CD4-positive, alpha-beta T cell treated with Interferon gamma for 1 hour (primary cell): ENCODE results near the gene PAX4.
"Not testable (repeated sequence)": the region's sequence is repeated elsewhere in the genome, so short reads cannot be mapped to it uniquely, and the experiment has no call there.

Experiments
- DNase-seq: peaks from one replicate; pipeline ENCODE4 v3.0.0-alpha.2; 2020

Gene PAX4

DNA sequence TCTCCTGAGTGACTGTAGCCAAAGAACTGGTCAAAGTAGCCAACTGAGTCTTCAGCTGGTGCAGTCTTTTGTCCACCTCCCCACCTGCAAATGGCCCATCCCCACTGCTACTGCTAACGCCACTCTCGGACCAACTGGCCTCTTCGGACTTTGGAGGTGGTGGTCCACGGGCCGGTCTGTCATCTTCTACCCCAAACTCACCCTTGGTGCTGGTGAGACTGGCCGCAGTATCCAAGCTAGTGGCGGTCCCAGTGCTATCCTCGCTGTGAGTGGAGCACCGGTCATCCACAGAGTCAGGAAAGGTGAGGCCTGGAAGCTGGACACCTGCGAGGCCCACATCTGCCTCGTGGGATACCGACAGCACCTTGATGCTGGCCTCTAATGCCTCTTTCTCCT lies 33.3 kb downstream of the PAX4 start:
- DNase-seq, result no peak

GRCh38 chr7:127582361-127582760 lies 35.6 kb downstream of the PAX4 start:
- DNase-seq, result no peak

GRCh38 chr7:127581716-127582115 lies 36.2 kb downstream of the PAX4 start:
- DNase-seq, result no peak

GRCh38 chr7:127580612-127581011 lies 37.3 kb downstream of the PAX4 start:
- DNase-seq, result no peak

GRCh38 chr7:127578711-127579275 lies 39.1 kb downstream of the PAX4 start:
- no peak for DNase-seq

GRCh38 chr7:127578036-127578684 lies 39.8 kb downstream of the PAX4 start:
- no peak for DNase-seq

DNA sequence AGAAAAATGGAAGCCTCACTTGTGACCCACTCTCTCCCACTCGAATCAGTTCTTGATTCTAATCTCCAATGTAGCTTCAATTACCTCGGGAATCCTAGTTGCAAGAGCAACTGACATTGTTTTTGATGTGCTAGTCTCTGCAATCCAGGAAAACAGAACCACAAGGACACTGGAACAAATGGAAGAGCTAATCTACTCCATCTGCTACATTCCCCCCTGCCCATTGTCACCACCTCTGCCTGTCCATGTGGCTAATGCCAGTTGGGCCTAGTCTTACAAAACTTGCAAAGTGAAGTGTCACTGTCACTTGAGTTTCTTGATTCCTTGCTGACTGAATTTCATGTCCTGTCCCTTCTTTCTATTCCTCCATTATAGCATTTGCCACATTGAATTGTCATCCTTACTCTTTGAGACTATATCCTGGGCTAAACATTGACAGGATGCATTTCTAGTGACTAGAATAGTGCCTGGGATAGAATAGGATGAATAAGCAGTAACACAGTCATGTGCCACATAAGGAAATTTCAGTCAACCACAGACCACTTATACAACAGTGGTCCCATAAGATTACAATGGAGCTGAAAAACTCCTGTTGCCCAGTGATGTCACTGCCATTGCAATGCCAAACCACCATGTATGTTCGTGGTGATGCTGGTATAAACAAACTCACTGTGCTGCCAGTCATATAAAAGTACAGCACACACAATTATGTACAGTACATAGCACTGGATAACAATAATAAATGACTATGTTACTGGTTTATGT lies 46.0 kb downstream of the PAX4 start:
- no peak for DNase-seq

GRCh38 chr7:127568034-127568433 lies 49.9 kb downstream of the PAX4 start:
- not testable (repeated sequence) for DNase-seq

DNA sequence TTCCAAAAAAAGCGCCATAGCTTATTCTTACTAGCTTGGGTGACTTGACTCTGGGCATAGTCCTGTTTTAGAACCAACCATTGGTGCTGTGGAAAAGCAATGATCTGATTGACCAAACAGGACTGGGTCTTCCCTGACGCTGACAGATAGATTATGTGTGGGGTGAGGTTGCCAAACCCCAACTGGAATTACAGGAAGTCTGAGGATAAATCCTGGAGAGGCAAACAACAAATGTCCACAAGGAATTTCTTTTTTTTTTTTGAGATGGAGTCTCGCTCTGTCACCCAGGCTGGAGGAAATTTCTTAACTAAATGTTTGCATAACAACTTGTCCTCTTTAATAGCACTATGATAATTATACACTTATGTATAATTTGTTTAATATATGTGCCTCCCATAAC lies 51.7 kb downstream of the PAX4 start:
- no peak for DNase-seq
